GM12872 (cell line): ENCODE measurements around the gene HSF4.

Experiments used
- TF ChIP-seq, protein P1 (sequence below): IDR thresholded peaks from 3 replicates; pipeline ENCODE4 v1.5.1; 2011; ENCODE audit warnings: low read depth, mild to moderate bottlenecking, low read length, moderate library complexity; ENCODE audit not compliant: insufficient read depth

Gene HSF4

DNA sequence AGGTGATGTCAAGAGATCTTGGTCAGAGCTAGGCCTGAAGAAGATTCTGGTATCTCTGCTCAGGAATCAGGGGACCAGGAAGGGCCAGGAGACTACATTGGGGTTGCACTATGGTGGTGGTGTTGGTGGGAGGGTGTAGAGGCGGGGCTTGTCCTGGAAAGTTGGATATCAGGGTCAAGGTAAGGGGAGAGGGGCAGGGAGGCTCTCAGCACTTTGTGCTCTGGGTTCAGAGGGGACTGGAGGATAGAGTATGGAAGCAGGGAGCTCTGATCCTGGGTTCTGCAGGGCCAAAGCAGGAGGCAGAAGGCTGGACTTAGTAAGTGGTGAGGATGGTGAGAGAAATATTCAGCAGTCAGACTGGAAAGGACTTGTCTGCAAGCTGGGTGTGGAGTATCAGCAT, 8.8 kb downstream of the HSF4 start:
- TF ChIP-seq, protein P1, sequence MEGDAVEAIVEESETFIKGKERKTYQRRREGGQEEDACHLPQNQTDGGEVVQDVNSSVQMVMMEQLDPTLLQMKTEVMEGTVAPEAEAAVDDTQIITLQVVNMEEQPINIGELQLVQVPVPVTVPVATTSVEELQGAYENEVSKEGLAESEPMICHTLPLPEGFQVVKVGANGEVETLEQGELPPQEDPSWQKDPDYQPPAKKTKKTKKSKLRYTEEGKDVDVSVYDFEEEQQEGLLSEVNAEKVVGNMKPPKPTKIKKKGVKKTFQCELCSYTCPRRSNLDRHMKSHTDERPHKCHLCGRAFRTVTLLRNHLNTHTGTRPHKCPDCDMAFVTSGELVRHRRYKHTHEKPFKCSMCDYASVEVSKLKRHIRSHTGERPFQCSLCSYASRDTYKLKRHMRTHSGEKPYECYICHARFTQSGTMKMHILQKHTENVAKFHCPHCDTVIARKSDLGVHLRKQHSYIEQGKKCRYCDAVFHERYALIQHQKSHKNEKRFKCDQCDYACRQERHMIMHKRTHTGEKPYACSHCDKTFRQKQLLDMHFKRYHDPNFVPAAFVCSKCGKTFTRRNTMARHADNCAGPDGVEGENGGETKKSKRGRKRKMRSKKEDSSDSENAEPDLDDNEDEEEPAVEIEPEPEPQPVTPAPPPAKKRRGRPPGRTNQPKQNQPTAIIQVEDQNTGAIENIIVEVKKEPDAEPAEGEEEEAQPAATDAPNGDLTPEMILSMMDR: no peak

DNA sequence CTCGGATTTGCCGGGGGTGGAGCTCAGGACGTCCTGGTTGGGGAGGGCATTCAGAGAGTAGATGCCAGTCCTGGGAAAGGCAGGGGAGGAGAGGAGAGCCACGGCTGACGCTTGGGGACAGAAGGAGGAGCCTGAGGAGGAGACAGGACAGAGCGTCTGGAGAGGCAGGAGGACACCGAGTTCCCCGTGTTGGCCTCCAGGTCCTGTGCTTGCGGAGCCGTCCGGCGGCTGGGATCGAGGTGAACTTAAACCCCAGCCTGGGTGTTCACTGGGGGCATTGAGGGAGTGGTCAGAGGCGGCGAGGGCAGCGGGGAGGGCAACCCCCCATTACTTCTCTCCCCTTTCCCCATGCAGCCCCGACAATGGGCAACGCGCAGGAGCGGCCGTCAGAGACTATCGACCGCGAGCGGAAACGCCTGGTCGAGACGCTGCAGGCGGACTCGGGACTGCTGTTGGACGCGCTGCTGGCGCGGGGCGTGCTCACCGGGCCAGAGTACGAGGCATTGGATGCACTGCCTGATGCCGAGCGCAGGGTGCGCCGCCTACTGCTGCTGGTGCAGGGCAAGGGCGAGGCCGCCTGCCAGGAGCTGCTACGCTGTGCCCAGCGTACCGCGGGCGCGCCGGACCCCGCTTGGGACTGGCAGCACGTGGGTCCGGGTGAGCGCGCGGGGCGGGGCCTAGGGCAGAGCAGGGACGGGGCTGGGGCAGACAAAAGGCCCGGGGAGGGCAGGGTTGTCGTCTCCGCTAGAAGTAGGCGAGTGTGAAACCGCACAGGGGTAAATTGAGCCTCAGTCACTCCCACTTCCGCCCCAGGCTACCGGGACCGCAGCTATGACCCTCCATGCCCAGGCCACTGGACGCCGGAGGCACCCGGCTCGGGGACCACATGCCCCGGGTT, 9.5 kb downstream of the HSF4 start:
- TF ChIP-seq, protein P1: 0 out of 3 replicates have a peak, but pooled peaks have one; percentile 4

DNA sequence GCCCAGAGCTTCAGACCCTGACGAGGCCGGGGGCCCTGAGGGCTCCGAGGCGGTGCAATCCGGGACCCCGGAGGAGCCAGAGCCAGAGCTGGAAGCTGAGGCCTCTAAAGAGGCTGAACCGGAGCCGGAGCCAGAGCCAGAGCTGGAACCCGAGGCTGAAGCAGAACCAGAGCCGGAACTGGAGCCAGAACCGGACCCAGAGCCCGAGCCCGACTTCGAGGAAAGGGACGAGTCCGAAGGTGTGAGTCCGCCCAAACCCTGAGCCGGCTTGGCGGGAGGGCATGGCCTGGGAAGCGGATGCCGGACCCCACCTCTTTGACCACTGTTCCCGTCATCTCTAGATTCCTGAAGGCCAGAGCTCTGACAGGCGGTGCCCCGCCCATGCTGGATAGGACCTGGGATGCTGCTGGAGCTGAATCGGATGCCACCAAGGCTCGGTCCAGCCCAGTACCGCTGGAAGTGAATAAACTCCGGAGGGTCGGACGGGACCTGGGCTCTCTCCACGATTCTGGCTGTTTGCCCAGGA, 10.2 kb downstream of the HSF4 start:
- TF ChIP-seq, protein P1: no peak

DNA sequence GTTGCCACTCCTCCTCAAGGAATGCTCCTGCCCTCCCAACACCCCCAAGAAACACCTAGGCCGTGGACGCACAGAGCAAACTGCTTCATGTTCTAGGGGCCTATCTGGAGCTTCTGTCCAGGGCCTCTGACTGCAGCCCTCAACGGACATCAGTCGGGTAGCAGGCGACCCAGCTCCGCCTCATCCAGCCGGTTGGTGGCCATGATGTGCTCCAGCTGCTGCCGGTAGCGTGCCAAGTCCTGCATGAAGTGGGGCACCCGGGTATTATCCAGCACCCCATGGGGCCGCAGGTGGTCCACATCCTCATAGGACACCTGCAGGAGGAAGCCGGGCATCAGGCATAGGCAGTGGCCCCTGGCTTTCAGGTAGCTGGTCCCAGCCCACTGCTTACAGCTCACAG, 12.1 kb downstream of the HSF4 start:
- TF ChIP-seq, protein P1: no peak

DNA sequence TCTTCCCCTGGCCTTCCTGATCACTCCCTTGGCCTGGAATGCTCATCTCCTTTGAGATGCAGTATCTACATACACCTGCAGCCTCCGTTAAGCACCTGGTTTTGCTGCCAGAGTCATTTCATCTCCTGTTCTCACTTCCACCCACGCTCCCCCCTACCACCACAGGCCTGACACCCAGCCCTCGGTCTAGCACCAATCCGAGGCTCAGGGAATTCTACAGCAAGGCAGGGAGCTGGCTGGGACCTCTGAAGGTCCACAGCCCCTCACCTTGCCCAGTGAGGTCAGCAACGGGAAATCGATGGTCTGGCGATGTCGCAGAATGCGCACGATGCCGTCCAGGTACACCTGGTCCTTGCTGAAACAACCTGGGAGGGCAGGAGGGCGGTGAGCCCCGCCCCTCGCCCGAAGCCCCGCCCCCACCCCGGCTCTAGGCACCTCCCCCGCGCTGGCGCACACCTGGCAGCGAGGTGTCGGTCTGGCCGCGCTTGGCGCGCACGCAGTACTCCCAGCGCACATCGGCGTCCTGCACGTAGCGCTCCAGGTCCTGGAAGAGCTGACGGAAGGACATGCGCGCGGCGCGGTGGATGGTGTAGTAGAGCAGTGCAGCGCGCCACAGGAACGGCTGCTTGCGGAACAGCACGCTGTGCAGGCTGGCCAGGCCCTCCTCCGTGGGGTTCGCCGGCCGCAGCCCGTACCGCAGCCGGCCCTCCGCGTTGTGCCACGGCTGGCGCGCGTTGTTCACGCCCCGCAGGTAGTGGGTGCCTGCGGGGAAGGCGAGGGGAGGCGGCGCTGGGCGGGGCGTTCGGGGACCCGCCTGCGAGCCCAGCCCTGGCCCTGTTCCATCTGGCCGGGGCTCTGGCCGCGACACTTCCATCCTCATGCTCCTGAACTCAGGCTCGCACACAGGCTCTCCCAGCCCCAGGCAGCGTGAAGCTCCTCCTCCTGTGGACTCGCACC, 13.5 kb downstream of the HSF4 start:
- TF ChIP-seq, protein P1: no peak

DNA sequence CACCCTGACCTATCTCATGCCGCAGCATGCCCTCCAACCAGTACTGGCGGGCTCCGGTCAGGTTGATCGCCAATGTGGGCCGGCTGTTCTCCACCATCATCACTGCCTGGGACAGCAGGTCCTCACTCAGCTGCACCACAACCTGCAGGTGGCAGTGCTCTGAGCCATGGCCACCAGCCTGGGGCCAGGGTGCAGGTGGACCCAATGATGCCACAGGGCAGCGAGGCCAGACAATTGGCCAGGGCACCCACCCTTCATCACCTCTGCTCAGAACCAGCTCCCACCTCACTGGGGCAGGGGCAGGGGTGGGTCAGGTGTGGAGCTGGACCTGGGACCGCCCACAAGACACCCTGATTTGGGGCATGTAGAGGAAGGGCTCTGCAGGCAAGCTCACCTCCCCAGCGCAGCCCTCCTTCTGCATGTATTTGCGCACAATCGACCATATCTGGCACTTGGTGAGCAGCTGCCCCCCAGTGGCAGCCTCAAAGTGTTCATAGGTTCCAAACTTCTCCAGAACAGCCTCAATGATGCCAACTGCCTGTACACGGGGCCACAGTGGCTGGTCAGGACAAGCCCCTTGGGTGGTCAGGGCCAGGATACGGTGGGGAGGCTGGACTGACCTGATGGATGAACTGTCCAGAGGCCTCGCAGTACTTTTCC, 15.0 kb downstream of the HSF4 start:
- TF ChIP-seq, protein P1: peak; percentile 42
